Caco-2 (cell line): ENCODE measurements around the gene FMN1. TPM values are rescaled to one million over a fixed set of nuclear protein-coding genes. Genes with fewer than 3 reads are reported as not detected.

Experiments
- BruUV-seq: library from RNA; stranded (reverse); fragments of 400-500 nt; replicated peaks from 2 replicates; lab custom pipeline; 2021; lab: Mats Ljungman, UMichigan
- CTCF ChIA-PET: fragments of 300-600 bp; sonication (Branson Sonifier 250); formaldehyde crosslinking; loops from one replicate; lab custom pipeline; 2022; ENCODE audit warnings: antibody characterized with exemption; lab: Charles Lee
- POLR2A ChIA-PET: fragments of 300-600 bp; sonication (Branson Sonifier 250); formaldehyde crosslinking; loops from one replicate; lab custom pipeline; 2022; ENCODE audit warnings: antibody characterized with exemption; lab: Charles Lee
- DNase-seq, 2 experiments: peaks; one replicate each; pipeline versions ENCODE4 v3.0.0 to v3.0.0-alpha.2; 2020 to 2022
- H3K27me3 ChIP-seq: replicated peaks from 2 replicates; pipeline ENCODE4 v1.6.0; 2011; ENCODE audit warnings: low read length; ENCODE audit not compliant: control insufficient read depth, insufficient read depth
- H3K36me3 ChIP-seq: 2 replicates; pipeline ENCODE4 v1.5.1; 2011; ENCODE audit warnings: low read length; ENCODE audit not compliant: control insufficient read depth, insufficient read depth
- H3K4me1 ChIP-seq: fragments of 250-450 bp; sonication (Bioruptor Pico); 2 replicates; pipeline ENCODE4 v1.5.1; 2020; ENCODE audit warnings: mild to moderate bottlenecking
- H3K4me3 ChIP-seq: 2 replicates; pipeline ENCODE4 v1.5.1; 2011; ENCODE audit warnings: low read depth, mild to moderate bottlenecking, control low read depth, low read length
- H3K9me3 ChIP-seq: fragments of 250-450 bp; sonication (Bioruptor Pico); 2 replicates; pipeline ENCODE4 v1.5.1; 2020; ENCODE audit warnings: mild to moderate bottlenecking, moderate library complexity
- H3K27ac Mint-ChIP-seq: one replicate; pipeline ENCODE4 v1.8.0; 2022; ENCODE audit warnings: mixed read lengths; ENCODE audit not compliant: unreplicated experiment
- H3K27me3 Mint-ChIP-seq: one replicate; pipeline ENCODE4 v1.8.0; 2022; ENCODE audit warnings: mixed read lengths; ENCODE audit not compliant: insufficient read depth, unreplicated experiment
- H3K36me3 Mint-ChIP-seq: one replicate; pipeline ENCODE4 v1.8.0; 2022; ENCODE audit warnings: mild to moderate bottlenecking, mixed read lengths; ENCODE audit not compliant: insufficient read depth, unreplicated experiment
- H3K4me1 Mint-ChIP-seq: one replicate; pipeline ENCODE4 v1.8.0; 2022; ENCODE audit warnings: low read depth, mixed read lengths; ENCODE audit not compliant: unreplicated experiment
- H3K4me3 Mint-ChIP-seq: one replicate; pipeline ENCODE4 v1.8.0; 2022; ENCODE audit warnings: mild to moderate bottlenecking, moderate library complexity, mixed read lengths; ENCODE audit not compliant: unreplicated experiment
- H3K9me3 Mint-ChIP-seq: one replicate; pipeline ENCODE4 v1.8.0; 2022; ENCODE audit warnings: mixed read lengths; ENCODE audit not compliant: unreplicated experiment
- intact Hi-C: fragments of 100-400 bp; cut with micrococcal nuclease; formaldehyde crosslinking; loops from one replicate; pipeline ENCODE4 v1.10.0; 2022; ENCODE audit not compliant: unreplicated experiment
- total RNA-seq: library from RNA; stranded (reverse); gene quantifications from 2 replicates; pipeline ENCODE4 v1.2.3, GENCODE V29; 2022
- TF ChIP-seq, protein P1 (sequence below), 2 experiments: fragments of 200-600 bp in 1 of 2; IDR thresholded peaks; 1 replicate in 1 of 2; 2 replicates in 1 of 2; pipeline versions ENCODE4 v1.5.1 to v1.8.0; 2011 to 2022; ENCODE audit warnings: antibody characterized with exemption in 1 of 2, control low read depth in 1 of 2, inconsistent platforms in 1 of 2, low read depth in 1 of 2, low read length in 1 of 2, mild to moderate bottlenecking in 1 of 2, moderate library complexity in 1 of 2; ENCODE audit not compliant: insufficient read depth in 1 of 2, severe bottlenecking in 1 of 2, unreplicated experiment in 1 of 2

The FMN1 gene
- total RNA-seq, 1 experiment from 2014 or later, result 1.6 TPM

DNA sequence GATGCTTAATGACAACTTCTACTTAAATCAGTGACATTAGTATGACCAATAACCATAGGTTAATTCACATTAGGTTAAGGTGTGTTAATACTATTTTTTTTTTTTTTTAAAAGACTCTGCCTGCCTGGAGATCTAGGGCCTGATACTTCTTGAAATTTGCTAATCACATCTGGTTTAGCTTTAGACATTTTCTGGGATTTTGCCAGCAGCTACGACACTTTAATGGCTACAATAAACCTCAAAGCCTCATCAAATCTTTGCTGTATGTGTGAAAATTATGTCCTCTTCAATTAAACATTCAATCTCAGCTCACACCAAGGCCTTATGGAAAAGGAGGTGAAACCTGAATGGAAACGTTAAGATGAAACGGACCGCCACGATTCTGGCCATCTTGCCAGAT is 308.8 kb downstream of the FMN1 start:
- Mint-ChIP-seq H3K9me3 (no peaks in the 10 kb centered on the region), H3K27ac (no peak overlapping the region), H3K27me3 (no peaks in the 10 kb centered on the region), H3K36me3 (no peaks in the 10 kb centered on the region), H3K4me1 (no peaks in the 10 kb centered on the region), H3K4me3 (no peak overlapping the region)
- no TSS peak for BruUV-seq
- POLR2A ChIA-PET, result no interaction called here
- no peaks in the 10 kb centered on the region for H3K4me1 ChIP-seq
- intact Hi-C loops, result no loop called here
- CTCF ChIA-PET, result no interaction called here
- no peak overlapping the region for H3K4me3 ChIP-seq
- TF ChIP-seq, protein P1, sequence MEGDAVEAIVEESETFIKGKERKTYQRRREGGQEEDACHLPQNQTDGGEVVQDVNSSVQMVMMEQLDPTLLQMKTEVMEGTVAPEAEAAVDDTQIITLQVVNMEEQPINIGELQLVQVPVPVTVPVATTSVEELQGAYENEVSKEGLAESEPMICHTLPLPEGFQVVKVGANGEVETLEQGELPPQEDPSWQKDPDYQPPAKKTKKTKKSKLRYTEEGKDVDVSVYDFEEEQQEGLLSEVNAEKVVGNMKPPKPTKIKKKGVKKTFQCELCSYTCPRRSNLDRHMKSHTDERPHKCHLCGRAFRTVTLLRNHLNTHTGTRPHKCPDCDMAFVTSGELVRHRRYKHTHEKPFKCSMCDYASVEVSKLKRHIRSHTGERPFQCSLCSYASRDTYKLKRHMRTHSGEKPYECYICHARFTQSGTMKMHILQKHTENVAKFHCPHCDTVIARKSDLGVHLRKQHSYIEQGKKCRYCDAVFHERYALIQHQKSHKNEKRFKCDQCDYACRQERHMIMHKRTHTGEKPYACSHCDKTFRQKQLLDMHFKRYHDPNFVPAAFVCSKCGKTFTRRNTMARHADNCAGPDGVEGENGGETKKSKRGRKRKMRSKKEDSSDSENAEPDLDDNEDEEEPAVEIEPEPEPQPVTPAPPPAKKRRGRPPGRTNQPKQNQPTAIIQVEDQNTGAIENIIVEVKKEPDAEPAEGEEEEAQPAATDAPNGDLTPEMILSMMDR (IDR thresholded peaks at IDR 0.05; ENCODE audit: insufficient read depth in 1 of 2, low read depth in 1 of 2, low read length in 1 of 2, severe bottlenecking in 1 of 2, unreplicated experiment in 1 of 2), result no peak
- no peaks in the 10 kb centered on the region for H3K9me3 ChIP-seq
- H3K36me3 ChIP-seq, result no peaks in the 10 kb centered on the region
- no peaks in the 10 kb centered on the region for H3K27me3 ChIP-seq
- DNase-seq, result no peak

DNA sequence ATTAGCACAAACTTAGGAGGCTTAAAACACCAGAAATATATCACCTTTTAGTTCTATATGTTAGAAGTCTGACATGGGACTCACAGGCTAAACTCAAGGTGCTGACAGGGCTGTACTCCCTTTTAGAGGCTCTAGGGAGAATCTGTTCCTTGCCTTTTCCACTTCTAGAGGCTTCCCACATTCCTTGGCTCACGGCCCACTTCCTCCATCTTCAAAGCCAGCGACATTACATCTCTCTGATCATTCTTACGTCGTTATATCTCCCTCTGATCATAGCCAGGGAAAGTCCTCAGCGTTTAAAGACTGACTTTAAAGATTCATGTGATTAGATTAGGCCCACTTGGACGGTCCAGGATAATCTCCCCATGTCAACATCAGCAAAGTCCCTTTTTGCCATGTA is 310.4 kb downstream of the FMN1 start:
- Mint-ChIP-seq H3K36me3 (no peaks in the 10 kb centered on the region), H3K27me3 (no peaks in the 10 kb centered on the region), H3K9me3 (no peaks in the 10 kb centered on the region), H3K4me1 (no peaks in the 10 kb centered on the region), H3K27ac (no peak overlapping the region), H3K4me3 (no peak overlapping the region)
- TF ChIP-seq, protein P1 (IDR thresholded peaks at IDR 0.05; ENCODE audit: insufficient read depth in 1 of 2, low read depth in 1 of 2, low read length in 1 of 2, severe bottlenecking in 1 of 2, unreplicated experiment in 1 of 2), result no peak
- H3K27me3 ChIP-seq, result no peaks in the 10 kb centered on the region
- no peaks in the 10 kb centered on the region for H3K36me3 ChIP-seq
- DNase-seq, result no peak
- intact Hi-C loops, result no loop called here
- POLR2A ChIA-PET, result no interaction called here
- H3K4me3 ChIP-seq, result no peak overlapping the region
- CTCF ChIA-PET, result no interaction called here
- no peaks in the 10 kb centered on the region for H3K9me3 ChIP-seq
- no TSS peak for BruUV-seq
- H3K4me1 ChIP-seq, result no peaks in the 10 kb centered on the region

DNA sequence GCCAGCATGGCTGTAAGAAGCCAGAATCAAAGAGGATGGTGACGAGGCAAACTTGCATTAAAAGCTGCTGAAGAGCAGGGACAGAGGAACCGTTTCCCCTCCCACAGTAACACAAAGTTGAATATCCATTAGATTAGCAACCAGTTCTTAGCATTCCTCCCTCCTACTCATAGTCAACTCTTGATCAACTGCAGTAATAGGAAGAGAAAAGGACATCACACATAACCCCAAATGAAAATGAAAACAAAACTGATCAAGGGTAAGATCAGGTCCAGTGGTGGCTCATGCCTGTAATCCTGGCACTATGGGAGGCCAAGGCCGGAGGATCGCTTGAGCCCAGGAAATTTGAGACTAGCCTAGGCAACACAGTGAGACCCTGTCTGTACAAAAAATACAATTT is 311.6 kb downstream of the FMN1 start:
- ChIA-PET CTCF (no interaction called here), POLR2A (no interaction called here)
- H3K27me3 Mint-ChIP-seq, result peaks cover 4% of the 10 kb centered on the region
- no peaks in the 10 kb centered on the region for H3K36me3 Mint-ChIP-seq
- Histone ChIP-seq H3K4me1 (no peaks in the 10 kb centered on the region), H3K4me3 (no peak overlapping the region), H3K27me3 (no peaks in the 10 kb centered on the region), H3K36me3 (no peaks in the 10 kb centered on the region), H3K9me3 (no peaks in the 10 kb centered on the region)
- H3K9me3 Mint-ChIP-seq, result no peaks in the 10 kb centered on the region
- no peak for DNase-seq
- no peaks in the 10 kb centered on the region for H3K4me1 Mint-ChIP-seq
- H3K4me3 Mint-ChIP-seq, result no peak overlapping the region
- no peak overlapping the region for H3K27ac Mint-ChIP-seq
- BruUV-seq, result no TSS peak
- intact Hi-C loops, result loop anchor here (2.0 kb wide), 1 partner anchor 28 kb away; no protein-coding TSS in a partner anchor
- TF ChIP-seq, protein P1 (IDR thresholded peaks at IDR 0.05; ENCODE audit: insufficient read depth in 1 of 2, low read depth in 1 of 2, low read length in 1 of 2, severe bottlenecking in 1 of 2, unreplicated experiment in 1 of 2), result no peak
